Caco-2 (cell line): Measurements from ENCODE around the gene CARNS1. TPM values are rescaled to one million over a fixed set of nuclear protein-coding genes. Genes with fewer than 3 reads are reported as not detected.
"Not testable (repeated sequence)": the region's sequence is repeated elsewhere in the genome, so short reads cannot be mapped to it uniquely, and the experiment has no call there.

ENCODE experiments used
- BruUV-seq: library from RNA; stranded (reverse); fragments of 400-500 nt; replicated peaks from 2 replicates; lab custom pipeline; 2021; lab: Mats Ljungman, UMichigan
- CTCF ChIA-PET: fragments of 300-600 bp; sonication (Branson Sonifier 250); formaldehyde crosslinking; loops from one replicate; lab custom pipeline; 2022; ENCODE audit warnings: antibody characterized with exemption; lab: Charles Lee
- POLR2A ChIA-PET: fragments of 300-600 bp; sonication (Branson Sonifier 250); formaldehyde crosslinking; loops from one replicate; lab custom pipeline; 2022; ENCODE audit warnings: antibody characterized with exemption; lab: Charles Lee
- DNase-seq, 2 experiments: peaks; one replicate each; pipeline versions ENCODE4 v3.0.0 to v3.0.0-alpha.2; 2020 to 2022
- H3K27me3 ChIP-seq: replicated peaks from 2 replicates; pipeline ENCODE4 v1.6.0; 2011; ENCODE audit warnings: low read length; ENCODE audit not compliant: control insufficient read depth, insufficient read depth
- H3K36me3 ChIP-seq: 2 replicates; pipeline ENCODE4 v1.5.1; 2011; ENCODE audit warnings: low read length; ENCODE audit not compliant: control insufficient read depth, insufficient read depth
- H3K4me1 ChIP-seq: fragments of 250-450 bp; sonication (Bioruptor Pico); 2 replicates; pipeline ENCODE4 v1.5.1; 2020; ENCODE audit warnings: mild to moderate bottlenecking
- H3K4me3 ChIP-seq: 2 replicates; pipeline ENCODE4 v1.5.1; 2011; ENCODE audit warnings: low read depth, mild to moderate bottlenecking, control low read depth, low read length
- H3K9me3 ChIP-seq: fragments of 250-450 bp; sonication (Bioruptor Pico); 2 replicates; pipeline ENCODE4 v1.5.1; 2020; ENCODE audit warnings: mild to moderate bottlenecking, moderate library complexity
- H3K27ac Mint-ChIP-seq: one replicate; pipeline ENCODE4 v1.8.0; 2022; ENCODE audit warnings: mixed read lengths; ENCODE audit not compliant: unreplicated experiment
- H3K27me3 Mint-ChIP-seq: one replicate; pipeline ENCODE4 v1.8.0; 2022; ENCODE audit warnings: mixed read lengths; ENCODE audit not compliant: insufficient read depth, unreplicated experiment
- H3K36me3 Mint-ChIP-seq: one replicate; pipeline ENCODE4 v1.8.0; 2022; ENCODE audit warnings: mild to moderate bottlenecking, mixed read lengths; ENCODE audit not compliant: insufficient read depth, unreplicated experiment
- H3K4me1 Mint-ChIP-seq: one replicate; pipeline ENCODE4 v1.8.0; 2022; ENCODE audit warnings: low read depth, mixed read lengths; ENCODE audit not compliant: unreplicated experiment
- H3K4me3 Mint-ChIP-seq: one replicate; pipeline ENCODE4 v1.8.0; 2022; ENCODE audit warnings: mild to moderate bottlenecking, moderate library complexity, mixed read lengths; ENCODE audit not compliant: unreplicated experiment
- H3K9me3 Mint-ChIP-seq: one replicate; pipeline ENCODE4 v1.8.0; 2022; ENCODE audit warnings: mixed read lengths; ENCODE audit not compliant: unreplicated experiment
- intact Hi-C: fragments of 100-400 bp; cut with micrococcal nuclease; formaldehyde crosslinking; loops from one replicate; pipeline ENCODE4 v1.10.0; 2022; ENCODE audit not compliant: unreplicated experiment
- total RNA-seq: library from RNA; stranded (reverse); gene quantifications from 2 replicates; pipeline ENCODE4 v1.2.3, GENCODE V29; 2022
- TF ChIP-seq, protein P1 (sequence below), 2 experiments: fragments of 200-600 bp in 1 of 2; IDR thresholded peaks; 1 replicate in 1 of 2; 2 replicates in 1 of 2; pipeline versions ENCODE4 v1.5.1 to v1.8.0; 2011 to 2022; ENCODE audit warnings: antibody characterized with exemption in 1 of 2, control low read depth in 1 of 2, inconsistent platforms in 1 of 2, low read depth in 1 of 2, low read length in 1 of 2, mild to moderate bottlenecking in 1 of 2, moderate library complexity in 1 of 2; ENCODE audit not compliant: insufficient read depth in 1 of 2, severe bottlenecking in 1 of 2, unreplicated experiment in 1 of 2

Gene CARNS1
- total RNA-seq, 1 experiment from 2014 or later: 0.09 TPM

GRCh38 chr11:67423466-67423865, 8.0 kb downstream of the CARNS1 start:
- Histone ChIP-seq H3K4me1 (peaks cover 13% of the 10 kb centered on the region), H3K27me3 (no peaks in the 10 kb centered on the region), H3K4me3 (no peak overlapping the region), H3K36me3 (no peaks in the 10 kb centered on the region), H3K9me3 (no peaks in the 10 kb centered on the region)
- ChIA-PET POLR2A (no interaction called here), CTCF (interaction anchor here (1.0 to 2.2 kb wide), 2 partner anchors 20 to 22 kb away, joined by 3 to 11 read pairs; partner anchors contain the start of genes CORO1B and PPP1CA)
- Mint-ChIP-seq H3K9me3 (no peaks in the 10 kb centered on the region), H3K36me3 (peaks cover 31% of the 10 kb centered on the region), H3K4me1 (peaks cover 25% of the 10 kb centered on the region), H3K4me3 (no peak overlapping the region), H3K27me3 (no peaks in the 10 kb centered on the region), H3K27ac (no peak overlapping the region)
- BruUV-seq: no TSS peak
- intact Hi-C loops: no loop called here
- no peak for DNase-seq
- TF ChIP-seq, protein P1, sequence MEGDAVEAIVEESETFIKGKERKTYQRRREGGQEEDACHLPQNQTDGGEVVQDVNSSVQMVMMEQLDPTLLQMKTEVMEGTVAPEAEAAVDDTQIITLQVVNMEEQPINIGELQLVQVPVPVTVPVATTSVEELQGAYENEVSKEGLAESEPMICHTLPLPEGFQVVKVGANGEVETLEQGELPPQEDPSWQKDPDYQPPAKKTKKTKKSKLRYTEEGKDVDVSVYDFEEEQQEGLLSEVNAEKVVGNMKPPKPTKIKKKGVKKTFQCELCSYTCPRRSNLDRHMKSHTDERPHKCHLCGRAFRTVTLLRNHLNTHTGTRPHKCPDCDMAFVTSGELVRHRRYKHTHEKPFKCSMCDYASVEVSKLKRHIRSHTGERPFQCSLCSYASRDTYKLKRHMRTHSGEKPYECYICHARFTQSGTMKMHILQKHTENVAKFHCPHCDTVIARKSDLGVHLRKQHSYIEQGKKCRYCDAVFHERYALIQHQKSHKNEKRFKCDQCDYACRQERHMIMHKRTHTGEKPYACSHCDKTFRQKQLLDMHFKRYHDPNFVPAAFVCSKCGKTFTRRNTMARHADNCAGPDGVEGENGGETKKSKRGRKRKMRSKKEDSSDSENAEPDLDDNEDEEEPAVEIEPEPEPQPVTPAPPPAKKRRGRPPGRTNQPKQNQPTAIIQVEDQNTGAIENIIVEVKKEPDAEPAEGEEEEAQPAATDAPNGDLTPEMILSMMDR (IDR thresholded peaks at IDR 0.05; ENCODE audit: insufficient read depth in 1 of 2, low read depth in 1 of 2, low read length in 1 of 2, severe bottlenecking in 1 of 2, unreplicated experiment in 1 of 2): no peak

DNA sequence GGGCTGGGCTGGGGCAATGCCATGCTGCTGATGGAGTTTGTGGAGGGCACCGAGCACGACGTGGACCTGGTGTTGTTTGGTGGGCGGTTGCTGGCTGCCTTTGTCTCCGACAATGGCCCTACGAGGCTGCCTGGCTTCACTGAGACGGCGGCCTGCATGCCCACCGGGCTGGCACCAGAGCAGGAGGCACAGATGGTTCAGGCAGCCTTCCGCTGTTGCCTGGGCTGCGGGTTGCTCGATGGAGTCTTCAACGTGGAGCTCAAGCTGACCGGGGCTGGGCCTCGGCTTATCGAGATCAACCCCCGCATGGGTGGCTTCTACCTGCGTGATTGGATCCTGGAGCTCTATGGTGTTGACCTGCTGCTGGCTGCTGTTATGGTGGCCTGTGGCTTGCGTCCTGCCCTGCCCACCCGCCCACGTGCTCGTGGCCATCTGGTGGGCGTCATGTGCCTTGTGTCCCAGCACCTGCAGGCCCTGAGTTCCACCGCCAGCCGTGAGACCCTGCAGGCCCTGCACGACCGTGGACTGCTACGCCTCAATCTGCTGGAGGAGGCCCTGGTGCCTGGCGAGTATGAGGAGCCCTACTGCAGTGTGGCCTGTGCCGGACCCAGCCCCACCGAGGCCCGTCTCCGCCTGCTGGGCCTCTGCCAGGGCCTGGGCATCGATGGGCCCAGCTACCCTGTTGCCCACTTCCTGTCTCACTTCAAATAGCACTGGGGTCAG, 8.6 kb downstream of the CARNS1 start:
- Histone ChIP-seq H3K36me3 (no peaks in the 10 kb centered on the region), H3K4me3 (no peak overlapping the region), H3K27me3 (no peaks in the 10 kb centered on the region), H3K4me1 (peaks cover 13% of the 10 kb centered on the region), H3K9me3 (no peaks in the 10 kb centered on the region)
- POLR2A ChIA-PET: interaction anchor here (0.8 kb wide), 1 partner anchor 19 kb away, joined by 8 read pairs; the partner anchor contains the start of gene CORO1B
- intact Hi-C loops: no loop called here
- H3K27ac Mint-ChIP-seq: no peak overlapping the region
- no peaks in the 10 kb centered on the region for H3K27me3 Mint-ChIP-seq
- H3K9me3 Mint-ChIP-seq: no peaks in the 10 kb centered on the region
- no peak overlapping the region for H3K4me3 Mint-ChIP-seq
- TF ChIP-seq, protein P1 (IDR thresholded peaks at IDR 0.05; ENCODE audit: insufficient read depth in 1 of 2, low read depth in 1 of 2, low read length in 1 of 2, severe bottlenecking in 1 of 2, unreplicated experiment in 1 of 2): no peak
- no TSS peak for BruUV-seq
- CTCF ChIA-PET: interaction anchor here (0.7 to 2.2 kb wide), 2 partner anchors 23 to 146 kb away, joined by 3 to 11 read pairs; partner anchors contain the start of gene PPP1CA
- peaks cover 37% of the 10 kb centered on the region for H3K36me3 Mint-ChIP-seq
- DNase-seq: no peak
- peaks cover 25% of the 10 kb centered on the region for H3K4me1 Mint-ChIP-seq

GRCh38 chr11:67427364-67427859, 11.9 kb downstream of the CARNS1 start:
- H3K4me1 ChIP-seq, H3K9me3 ChIP-seq, H3K27me3 Mint-ChIP-seq, H3K9me3 Mint-ChIP-seq, CTCF ChIA-PET, H3K27me3 ChIP-seq, H3K4me1 Mint-ChIP-seq, DNase-seq, BruUV-seq, intact Hi-C loops, H3K36me3 ChIP-seq: not testable (repeated sequence)
- peak overlapping the region; percentile 74 for H3K4me3 ChIP-seq
- H3K4me3 Mint-ChIP-seq: peak overlapping the region; percentile 93
- H3K36me3 Mint-ChIP-seq: peaks cover 48% of the 10 kb centered on the region
- POLR2A ChIA-PET: interaction anchor here (0.7 kb wide), 1 partner anchor 71 kb away, joined by 8 read pairs; no protein-coding TSS in a partner anchor
- H3K27ac Mint-ChIP-seq: peak overlapping the region; percentile 96
